ENCODE data around the gene TEX28.
"Not testable (repeated sequence)": the region's sequence is repeated elsewhere in the genome, so short reads cannot be mapped to it uniquely, and the experiment has no call there.

Gene TEX28, protein sequence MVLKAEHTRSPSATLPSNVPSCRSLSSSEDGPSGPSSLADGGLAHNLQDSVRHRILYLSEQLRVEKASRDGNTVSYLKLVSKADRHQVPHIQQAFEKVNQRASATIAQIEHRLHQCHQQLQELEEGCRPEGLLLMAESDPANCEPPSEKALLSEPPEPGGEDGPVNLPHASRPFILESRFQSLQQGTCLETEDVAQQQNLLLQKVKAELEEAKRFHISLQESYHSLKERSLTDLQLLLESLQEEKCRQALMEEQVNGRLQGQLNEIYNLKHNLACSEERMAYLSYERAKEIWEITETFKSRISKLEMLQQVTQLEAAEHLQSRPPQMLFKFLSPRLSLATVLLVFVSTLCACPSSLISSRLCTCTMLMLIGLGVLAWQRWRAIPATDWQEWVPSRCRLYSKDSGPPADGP

GRCh38 chrX:154294791-154295574 is at the start of gene TEX28:
TSS of gene TEX28 (minus strand) at chrX:154295124. CDS start at chrX:154292117, 3,007 bp downstream.
- no peak for DNase-seq (ENCODE audit: low read depth in 2 of 2)

DNA sequence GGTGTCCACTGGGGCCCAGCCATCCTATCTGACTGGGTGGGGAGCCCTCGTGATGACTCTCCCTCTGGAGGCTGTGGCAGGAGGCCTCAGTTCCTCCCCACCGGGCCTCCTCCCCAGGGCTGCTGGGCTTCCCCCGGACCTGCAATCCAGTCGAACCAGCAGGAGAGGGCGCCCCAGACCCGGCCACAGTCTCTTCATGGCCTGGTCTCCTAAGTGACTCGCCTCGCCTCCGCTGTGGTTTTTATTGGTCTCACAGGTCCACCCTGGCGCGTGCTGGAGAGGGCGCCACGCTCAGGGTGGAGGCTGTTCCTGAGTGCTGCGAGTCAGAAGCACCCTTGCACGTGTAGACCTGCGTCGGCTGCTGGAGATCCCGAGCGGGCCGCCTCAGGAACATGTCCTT is 48.7 kb upstream of the TEX28 start:
- not testable (repeated sequence) for DNase-seq (ENCODE audit: low read depth in 2 of 2)

DNA sequence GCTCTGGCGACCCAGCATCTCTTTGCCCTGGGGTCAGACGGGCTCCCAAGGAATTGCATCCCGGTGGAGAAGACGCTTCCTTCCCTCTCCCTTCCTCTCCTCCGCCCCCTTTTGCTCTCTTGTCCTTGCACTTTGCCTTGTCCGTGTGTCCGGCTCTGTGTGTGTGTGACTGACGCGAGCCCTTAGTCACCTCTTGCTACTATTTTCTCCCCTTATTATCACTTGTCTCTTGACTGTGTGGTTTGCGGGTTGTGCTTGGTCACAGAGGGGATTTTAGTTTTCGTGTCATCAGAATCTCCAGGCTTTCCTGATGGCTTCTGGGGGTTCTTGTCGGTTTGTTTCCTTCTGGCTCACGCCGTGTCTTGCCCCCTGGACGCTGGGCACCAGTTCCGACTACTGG is 48.1 kb upstream of the TEX28 start:
- not testable (repeated sequence) for DNase-seq (ENCODE audit: low read depth in 2 of 2)

DNA sequence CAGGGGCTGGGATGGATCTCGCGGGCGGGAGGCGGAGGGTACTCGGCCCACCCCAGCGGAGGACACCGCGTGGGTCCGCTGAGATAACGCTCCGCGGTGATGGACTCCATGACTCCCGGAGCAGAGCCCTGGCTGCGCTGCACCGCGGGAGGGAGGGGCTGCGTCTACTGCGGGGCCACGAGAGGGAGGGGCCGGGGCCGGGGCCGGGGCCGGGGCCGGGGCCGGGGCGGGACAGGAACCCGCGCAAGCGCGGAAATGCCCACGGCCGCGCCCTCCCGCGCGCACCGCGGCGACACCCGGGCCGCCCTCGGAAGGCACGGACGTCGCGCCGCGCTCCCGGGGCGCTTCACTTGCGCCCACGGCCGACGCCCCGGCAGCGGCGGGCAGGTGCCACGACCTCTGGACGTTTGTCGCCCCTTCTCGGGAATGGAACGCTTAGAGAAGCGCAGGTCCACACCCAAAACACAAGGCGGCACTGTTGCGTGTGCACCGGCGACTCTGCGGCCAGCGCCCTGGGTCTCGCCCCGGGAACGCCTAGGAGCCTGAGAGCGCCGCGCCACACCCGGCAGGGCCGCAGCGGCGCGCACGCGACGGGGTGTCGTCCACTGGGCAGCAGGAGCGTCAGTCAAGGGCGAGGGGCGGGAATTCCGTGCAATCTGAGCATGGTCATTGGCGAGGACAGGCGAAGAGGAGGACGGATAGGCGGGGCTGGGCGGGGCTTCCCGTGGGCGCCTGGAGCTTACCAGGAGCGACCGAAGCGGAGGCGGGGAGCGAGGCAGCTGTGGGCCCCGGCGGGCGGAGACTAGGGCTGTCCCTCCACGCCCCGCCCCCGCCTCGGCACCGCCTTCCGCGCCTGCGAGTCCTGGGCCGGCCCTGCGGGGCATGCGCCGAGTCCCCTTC is 46.7 kb upstream of the TEX28 start:
- DNase-seq (ENCODE audit: low read depth in 2 of 2) = not testable (repeated sequence)

DNA sequence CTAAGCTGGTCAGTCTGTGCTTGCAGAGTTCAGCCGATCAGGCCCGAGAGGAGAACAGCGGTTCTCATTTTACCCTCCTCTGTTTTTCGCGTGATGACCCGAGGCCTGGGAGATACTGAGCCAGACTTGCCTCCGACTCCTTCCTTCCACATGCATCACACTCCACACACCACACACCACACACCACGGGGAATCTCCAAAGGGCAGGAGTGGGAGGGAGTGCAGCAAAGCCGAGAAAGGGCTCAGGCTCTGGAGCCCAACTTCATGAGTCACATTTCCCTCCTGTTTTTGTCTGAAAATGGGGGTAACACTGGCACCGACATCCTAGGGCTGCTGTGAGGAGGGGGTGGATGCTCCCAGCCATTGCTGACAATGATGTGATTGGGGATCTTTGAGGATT is 39.6 kb upstream of the TEX28 start:
- no peak for DNase-seq (ENCODE audit: low read depth in 2 of 2)

GRCh38 chrX:154333837-154334271 is 38.9 kb upstream of the TEX28 start:
- no peak for DNase-seq (ENCODE audit: low read depth in 2 of 2)

DNA sequence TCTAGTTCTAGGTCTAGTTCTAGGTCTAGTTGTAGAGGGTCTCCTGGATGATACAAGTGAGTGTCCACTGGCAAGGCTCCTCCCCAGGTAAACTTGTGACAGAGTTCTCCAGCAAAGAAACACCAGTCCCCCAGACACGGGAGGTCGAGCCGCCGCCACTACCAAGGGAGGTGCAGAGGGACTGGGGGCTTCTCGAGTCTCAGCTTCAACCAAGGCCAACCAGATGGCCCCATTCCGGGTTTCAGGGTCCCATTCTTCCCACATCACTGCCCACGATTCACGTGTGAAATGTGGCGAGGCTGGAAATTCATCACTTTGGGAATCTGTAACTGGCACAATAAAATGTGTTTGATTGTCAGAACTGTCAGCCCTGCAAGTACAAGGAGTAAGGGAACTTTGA is 38.2 kb upstream of the TEX28 start:
- DNase-seq (ENCODE audit: low read depth in 2 of 2) = no peak

GRCh38 chrX:154332561-154332960 is 37.6 kb upstream of the TEX28 start:
- no peak for DNase-seq (ENCODE audit: low read depth in 2 of 2)

- no peak for DNase-seq (ENCODE audit: low read depth in 2 of 2)
Observed at GRCh38 chrX:154329294-154329693, 34.4 kb upstream of the TEX28 start.

DNA sequence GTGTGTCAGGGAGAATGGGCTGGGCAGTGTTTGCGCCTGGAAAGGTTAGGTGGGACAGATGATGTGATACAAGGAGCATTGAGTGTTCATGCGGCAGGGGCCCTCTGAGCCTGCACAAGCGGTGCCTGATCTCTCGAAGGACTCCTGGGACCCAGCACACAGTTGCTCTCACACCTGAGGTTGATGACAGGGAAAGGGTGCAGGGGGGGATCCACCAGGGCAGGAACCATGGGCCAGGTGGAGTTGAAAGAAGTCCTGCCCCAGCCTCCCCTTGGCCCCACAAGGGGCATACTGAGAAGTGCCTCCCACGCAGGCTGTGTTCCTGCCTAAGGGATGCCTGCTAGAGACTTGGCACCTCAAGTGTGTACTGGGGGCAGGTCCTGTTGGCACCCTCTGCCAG is 33.7 kb upstream of the TEX28 start:
- no peak for DNase-seq (ENCODE audit: low read depth in 2 of 2)

DNA sequence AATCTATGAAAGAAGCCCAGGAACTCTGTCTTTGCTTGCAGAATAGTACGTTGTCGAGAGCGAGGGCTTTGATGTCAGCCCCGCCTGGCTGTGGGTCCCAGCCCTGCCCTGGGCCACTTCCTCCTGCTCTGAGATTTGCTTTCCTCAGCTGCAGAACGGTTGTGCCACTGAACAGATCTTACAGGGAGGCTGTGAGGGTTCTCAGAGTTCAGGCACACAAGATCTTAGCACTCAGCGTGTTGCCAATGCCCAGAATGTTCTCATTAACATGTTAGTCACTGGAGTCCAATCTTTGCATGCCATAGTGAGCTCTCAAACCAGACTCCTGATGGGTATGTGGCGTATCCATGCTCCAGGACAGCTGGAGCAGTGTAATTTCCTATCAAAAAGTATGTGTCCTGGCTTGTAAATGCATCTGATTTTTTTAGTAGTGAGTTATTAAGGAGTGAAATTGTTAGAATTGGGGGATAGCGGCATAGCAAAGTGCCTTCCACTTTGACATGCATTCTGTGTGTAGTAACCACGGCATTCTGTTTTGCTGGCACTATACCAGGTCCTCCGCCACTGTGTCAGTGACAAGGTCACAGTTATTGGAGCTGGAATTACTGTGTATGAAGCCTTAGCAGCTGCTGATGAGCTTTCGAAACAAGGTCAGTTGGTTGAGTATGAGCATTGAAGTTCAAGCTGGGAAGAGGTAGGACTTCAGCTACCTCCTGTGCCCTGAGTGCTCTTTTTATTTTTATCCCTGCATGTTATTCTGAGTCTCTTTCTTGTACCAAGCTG is 32.3 kb upstream of the TEX28 start:
- no peak for DNase-seq (ENCODE audit: low read depth in 2 of 2)

GRCh38 chrX:154325541-154325940 is 30.6 kb upstream of the TEX28 start:
- DNase-seq (ENCODE audit: low read depth in 2 of 2) = no peak

DNA sequence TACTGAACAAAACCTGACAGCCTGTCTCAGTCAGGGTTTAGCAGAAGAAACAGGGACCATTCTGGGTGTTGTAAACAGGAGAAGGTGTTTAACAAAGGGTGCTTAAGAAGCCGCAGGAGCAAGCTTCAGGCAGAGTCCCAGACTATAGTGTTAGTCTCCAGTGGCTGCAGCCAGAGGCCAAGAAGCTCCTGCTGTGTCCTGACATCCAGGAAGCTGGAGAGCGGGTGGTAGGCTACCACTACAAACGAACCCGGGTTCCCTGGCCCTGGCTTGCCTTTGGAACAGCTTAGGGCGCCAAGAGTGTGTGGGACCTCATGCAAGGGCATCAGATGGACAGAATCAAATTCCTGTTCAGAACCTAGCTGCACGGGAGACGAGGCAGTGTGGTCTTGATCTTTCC is 28.6 kb upstream of the TEX28 start:
- DNase-seq (ENCODE audit: low read depth in 2 of 2) = no peak

DNA sequence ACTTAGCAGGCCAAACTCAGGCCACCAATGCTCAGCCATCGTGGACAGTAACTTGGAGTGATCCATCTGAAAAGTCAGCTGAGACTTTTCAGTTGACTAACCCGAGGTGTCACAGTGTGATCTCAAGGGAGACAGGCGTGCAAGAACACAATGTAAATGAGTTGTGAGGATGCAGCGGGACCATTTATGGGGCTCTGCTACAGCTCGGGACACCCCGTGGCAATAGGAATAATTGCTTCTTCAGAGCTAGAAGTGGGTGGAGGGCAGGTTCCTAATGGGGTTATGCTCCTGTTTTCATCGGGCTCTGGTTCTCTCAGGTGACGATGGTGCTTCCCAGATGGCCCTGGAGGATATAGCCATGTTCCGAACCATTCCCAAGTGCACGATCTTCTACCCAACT is 28.0 kb upstream of the TEX28 start:
- DNase-seq (ENCODE audit: low read depth in 2 of 2) = no peak

DNA sequence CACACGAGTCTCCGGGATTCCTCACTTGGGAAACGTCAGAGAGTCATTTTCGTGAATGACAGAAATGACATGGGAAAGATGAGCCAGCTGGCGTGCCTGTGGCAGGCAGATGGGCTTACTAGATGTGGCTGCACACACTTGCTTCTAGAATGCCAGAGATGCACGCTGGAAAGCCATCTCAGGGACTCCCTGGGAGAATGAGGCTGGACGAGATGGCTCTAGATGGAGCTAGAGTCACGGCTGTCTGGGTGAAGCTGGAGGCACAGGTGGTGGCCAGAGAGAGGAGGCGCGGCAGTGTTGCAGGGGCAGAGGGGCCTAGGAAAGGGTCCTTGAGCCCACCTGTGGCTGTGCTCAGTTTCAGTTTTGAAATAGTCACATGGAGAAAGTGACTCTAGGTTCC is 26.7 kb upstream of the TEX28 start:
- no peak for DNase-seq (ENCODE audit: low read depth in 2 of 2)

- DNase-seq (ENCODE audit: low read depth in 2 of 2) = no peak
Observed at GRCh38 chrX:154321152-154321551, 26.2 kb upstream of the TEX28 start.

DNA sequence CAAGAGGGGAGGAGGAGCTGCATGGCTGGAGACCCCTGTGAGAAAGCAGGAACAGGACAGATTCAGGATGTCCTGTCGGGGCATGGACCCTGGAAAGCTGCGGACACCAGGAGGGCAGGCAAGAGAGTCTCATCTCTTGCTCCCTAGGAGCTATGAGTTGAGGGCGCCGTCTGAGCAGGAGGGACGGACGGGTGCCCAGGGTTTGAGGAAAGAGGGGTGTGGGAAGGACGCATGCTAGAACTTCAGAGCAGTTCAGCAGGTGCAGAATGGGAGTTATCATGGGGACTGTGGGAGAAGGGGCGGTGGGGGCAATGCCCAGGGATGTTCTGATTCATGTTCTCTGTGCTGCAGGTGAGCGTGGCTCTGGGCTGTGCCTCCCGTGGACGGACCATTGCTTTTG is 25.5 kb upstream of the TEX28 start:
- no peak for DNase-seq (ENCODE audit: low read depth in 2 of 2)

GRCh38 chrX:154317391-154317995 is 22.6 kb upstream of the TEX28 start:
- DNase-seq (ENCODE audit: low read depth in 2 of 2) = no peak

DNA sequence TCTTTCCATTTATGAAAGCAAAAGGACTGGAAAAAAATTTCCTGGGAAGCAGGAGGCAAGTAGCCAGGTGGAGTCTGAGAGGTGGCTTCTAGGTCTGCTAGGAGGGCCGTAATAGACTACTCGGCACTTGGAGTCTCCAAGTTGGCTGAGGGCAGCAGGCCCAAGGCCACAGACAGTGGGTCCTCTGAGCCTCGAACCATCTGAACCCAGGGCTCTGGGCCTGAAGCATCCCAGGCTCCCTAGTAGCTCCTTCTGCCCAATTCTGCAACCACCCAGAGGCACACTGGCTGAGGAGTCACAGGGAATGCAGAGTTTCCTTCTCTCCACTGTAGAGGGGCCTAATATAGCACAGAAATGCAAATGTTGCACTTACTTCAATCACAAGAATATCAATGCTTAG is 20.5 kb upstream of the TEX28 start:
- DNase-seq (ENCODE audit: low read depth in 2 of 2) = no peak

GRCh38 chrX:154313147-154313546 is 18.2 kb upstream of the TEX28 start:
- no peak for DNase-seq (ENCODE audit: low read depth in 2 of 2)

DNA sequence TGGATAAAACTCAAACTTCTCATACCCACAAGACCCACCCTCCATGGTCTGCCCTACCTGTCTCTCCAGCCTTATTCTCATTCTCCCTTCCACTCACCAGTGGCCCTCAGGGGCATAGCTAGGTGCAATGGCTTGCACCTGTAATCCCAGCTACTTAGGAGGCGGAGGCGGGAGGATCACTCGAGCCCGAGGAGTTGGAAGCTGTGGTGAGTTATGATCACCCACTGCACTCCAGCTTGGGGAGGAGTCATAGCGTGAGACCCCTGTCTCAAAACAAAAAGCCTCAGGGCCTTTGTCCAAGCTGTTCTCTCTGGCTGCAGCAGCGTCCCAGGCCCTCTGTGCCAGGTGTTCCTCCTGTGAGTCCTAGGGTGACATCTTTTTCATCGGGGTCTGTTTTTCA is 17.2 kb upstream of the TEX28 start:
- no peak for DNase-seq (ENCODE audit: low read depth in 2 of 2)

Measured in stimulated activated CD8-positive, alpha-beta memory T cell treated with anti-CD3 and anti-CD28 coated beads, Interleukin-7, amount 100 ng/mL, for 4 hours (primary cell).